Measurements from ENCODE around the gene TAS1R1. TPM values are rescaled to one million over a fixed set of nuclear protein-coding genes. Genes with fewer than 3 reads are reported as not detected.

TAS1R1 gene
- total and polyA plus RNA-seq, 3 experiments from 2014 or later, result not detected

- Mint-ChIP-seq H3K9me3 (no peaks in the 10 kb centered on the region), H3K36me3 (no peaks in the 10 kb centered on the region), H3K4me3 (no peak overlapping the region), H3K4me1 (no peaks in the 10 kb centered on the region), H3K27ac (peak overlapping the region in 1 of 8 donors; percentile 11), H3K27me3 (no peaks in the 10 kb centered on the region)
- POLR2A ChIA-PET, result no interaction called here
- Histone ChIP-seq H3K27me3 (ENCODE audit: insufficient read depth, low read length, poor library complexity, severe bottlenecking) (no peaks in the 10 kb centered on the region), H3K4me1 (ENCODE audit: insufficient read depth, low read length) (no peaks in the 10 kb centered on the region), H3K4me3 (ENCODE audit: low read length) (no peak overlapping the region), H3K27ac (ENCODE audit: low read depth, low read length) (no peak overlapping the region), H3K9me3 (ENCODE audit: low read length) (no peaks in the 10 kb centered on the region), H3K36me3 (ENCODE audit: insufficient read depth, low read length) (no peaks in the 10 kb centered on the region)
- CTCF ChIA-PET, result no interaction called here
- peak in 1 of 5 donors; percentile 9 for DNase-seq
These were observed 39.3 kb upstream of the TAS1R1 start for GRCh38 chr1:6515771-6516170.

- no peaks in the 10 kb centered on the region for H3K27me3 ChIP-seq (ENCODE audit: insufficient read depth, low read length, poor library complexity, severe bottlenecking)
- H3K4me1 Mint-ChIP-seq, result no peaks in the 10 kb centered on the region
- no peak overlapping the region for H3K27ac Mint-ChIP-seq
- no peaks in the 10 kb centered on the region for H3K9me3 ChIP-seq (ENCODE audit: low read length)
- no peaks in the 10 kb centered on the region for H3K9me3 Mint-ChIP-seq
- H3K36me3 ChIP-seq (ENCODE audit: insufficient read depth, low read length), result no peaks in the 10 kb centered on the region
- H3K36me3 Mint-ChIP-seq, result no peaks in the 10 kb centered on the region
- ChIA-PET POLR2A (no interaction called here), CTCF (no interaction called here)
- no peaks in the 10 kb centered on the region for H3K4me1 ChIP-seq (ENCODE audit: insufficient read depth, low read length)
- DNase-seq, result no peak
- H3K27me3 Mint-ChIP-seq, result no peaks in the 10 kb centered on the region
- no peak overlapping the region for H3K4me3 Mint-ChIP-seq
- no peak overlapping the region for H3K4me3 ChIP-seq (ENCODE audit: low read length)
- H3K27ac ChIP-seq (ENCODE audit: low read depth, low read length), result no peak overlapping the region
These were observed 37.7 kb upstream of the TAS1R1 start for GRCh38 chr1:6517435-6517851.

DNA sequence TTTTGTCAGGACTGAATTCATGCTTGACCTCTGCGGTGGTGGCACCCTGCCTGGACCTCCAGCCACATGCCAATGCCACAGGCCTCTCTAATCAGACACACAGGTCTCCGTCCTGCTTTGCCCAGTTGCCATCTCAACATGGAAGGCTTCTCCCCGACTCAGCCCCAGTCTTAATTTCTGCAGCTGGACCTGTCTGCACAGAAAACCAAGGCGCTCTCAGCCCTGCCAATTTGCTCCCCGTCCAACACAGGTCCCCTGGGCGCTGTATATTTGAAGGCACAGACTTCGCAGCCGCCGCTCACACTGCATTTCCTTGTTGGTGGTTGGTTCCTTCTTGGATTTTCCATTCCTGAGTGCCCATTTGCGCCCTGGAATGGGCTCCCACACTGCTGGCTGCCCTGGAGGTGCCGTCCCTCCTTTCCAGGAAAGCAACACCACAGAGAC, 35.6 kb upstream of the TAS1R1 start:
- no peak for DNase-seq
- H3K4me1 Mint-ChIP-seq, result peaks cover 0 to 5% (median 0%) of the 10 kb centered on the region in 3 donors
- Histone ChIP-seq H3K27ac (ENCODE audit: low read depth, low read length) (no peak overlapping the region), H3K9me3 (ENCODE audit: low read length) (no peaks in the 10 kb centered on the region), H3K27me3 (ENCODE audit: insufficient read depth, low read length, poor library complexity, severe bottlenecking) (no peaks in the 10 kb centered on the region), H3K36me3 (ENCODE audit: insufficient read depth, low read length) (peaks cover 9% of the 10 kb centered on the region), H3K4me3 (ENCODE audit: low read length) (no peak overlapping the region), H3K4me1 (ENCODE audit: insufficient read depth, low read length) (no peaks in the 10 kb centered on the region)
- peaks cover 0 to 9% (median 0%) of the 10 kb centered on the region in 3 donors for H3K36me3 Mint-ChIP-seq
- H3K9me3 Mint-ChIP-seq, result no peaks in the 10 kb centered on the region
- ChIA-PET POLR2A (no interaction called here), CTCF (no interaction called here)
- H3K4me3 Mint-ChIP-seq, result no peak overlapping the region
- H3K27me3 Mint-ChIP-seq, result no peaks in the 10 kb centered on the region
- no peak overlapping the region for H3K27ac Mint-ChIP-seq

- ChIA-PET CTCF (no interaction called here), POLR2A (no interaction called here)
- Mint-ChIP-seq H3K27ac (peak overlapping the region in 1 of 8 donors; percentile 74), H3K9me3 (no peaks in the 10 kb centered on the region), H3K27me3 (no peaks in the 10 kb centered on the region), H3K4me3 (no peak overlapping the region), H3K4me1 (peaks cover 0 to 5% (median 0%) of the 10 kb centered on the region in 3 donors), H3K36me3 (peaks cover 0 to 12% (median 0%) of the 10 kb centered on the region in 3 donors)
- no peak for DNase-seq
- Histone ChIP-seq H3K4me3 (ENCODE audit: low read length) (no peak overlapping the region), H3K27me3 (ENCODE audit: insufficient read depth, low read length, poor library complexity, severe bottlenecking) (no peaks in the 10 kb centered on the region), H3K4me1 (ENCODE audit: insufficient read depth, low read length) (no peaks in the 10 kb centered on the region), H3K27ac (ENCODE audit: low read depth, low read length) (no peak overlapping the region), H3K9me3 (ENCODE audit: low read length) (no peaks in the 10 kb centered on the region), H3K36me3 (ENCODE audit: insufficient read depth, low read length) (peaks cover 10% of the 10 kb centered on the region)
These were observed 35.0 kb upstream of the TAS1R1 start for GRCh38 chr1:6519935-6520671.

- Mint-ChIP-seq H3K27me3 (no peaks in the 10 kb centered on the region), H3K4me3 (peak overlapping the region in 1 of 7 donors; percentile 46), H3K4me1 (peaks cover 0 to 5% (median 0%) of the 10 kb centered on the region in 3 donors), H3K27ac (peak overlapping the region in 7 of 8 donors; percentile 12 to 61 (median 36)), H3K36me3 (peaks cover 0 to 26% (median 4%) of the 10 kb centered on the region in 3 donors), H3K9me3 (no peaks in the 10 kb centered on the region)
- POLR2A ChIA-PET, result no interaction called here
- Histone ChIP-seq H3K9me3 (ENCODE audit: low read length) (no peaks in the 10 kb centered on the region), H3K27me3 (ENCODE audit: insufficient read depth, low read length, poor library complexity, severe bottlenecking) (no peaks in the 10 kb centered on the region), H3K27ac (ENCODE audit: low read depth, low read length) (no peak overlapping the region), H3K36me3 (ENCODE audit: insufficient read depth, low read length) (peaks cover 24% of the 10 kb centered on the region), H3K4me3 (ENCODE audit: low read length) (no peak overlapping the region), H3K4me1 (ENCODE audit: insufficient read depth, low read length) (no peaks in the 10 kb centered on the region)
- no peak for DNase-seq
- CTCF ChIA-PET, result interaction anchor here (1.2 kb wide), 1 partner anchor 14 kb away, joined by 3 read pairs; no protein-coding TSS in a partner anchor
These were observed 33.6 kb upstream of the TAS1R1 start for GRCh38 chr1:6521536-6521935.

DNA sequence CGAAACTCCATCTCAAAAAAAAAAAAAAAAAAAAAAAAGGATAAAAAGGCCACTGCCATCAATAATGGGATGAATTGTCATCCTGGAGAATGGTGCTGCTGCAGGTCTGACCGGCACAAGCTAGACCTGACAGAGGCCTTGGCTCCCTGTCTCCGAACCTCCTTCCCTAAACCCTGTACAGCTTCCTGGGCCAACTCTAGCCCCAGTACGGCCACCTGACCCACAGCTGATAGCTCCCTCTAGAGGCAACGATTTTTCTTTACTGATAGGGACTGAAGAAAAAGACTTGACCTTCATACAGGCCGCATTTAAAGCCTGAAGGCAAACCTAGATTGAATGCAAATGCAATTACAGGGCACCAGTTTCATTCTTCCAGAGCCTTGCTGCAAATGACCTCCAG, 31.5 kb upstream of the TAS1R1 start:
- Histone ChIP-seq H3K9me3 (ENCODE audit: low read length) (no peaks in the 10 kb centered on the region), H3K36me3 (ENCODE audit: insufficient read depth, low read length) (peaks cover 32% of the 10 kb centered on the region), H3K27ac (ENCODE audit: low read depth, low read length) (no peak overlapping the region), H3K4me1 (ENCODE audit: insufficient read depth, low read length) (no peaks in the 10 kb centered on the region), H3K4me3 (ENCODE audit: low read length) (no peak overlapping the region), H3K27me3 (ENCODE audit: insufficient read depth, low read length, poor library complexity, severe bottlenecking) (no peaks in the 10 kb centered on the region)
- H3K36me3 Mint-ChIP-seq, result peaks cover 0 to 46% (median 11%) of the 10 kb centered on the region in 3 donors
- POLR2A ChIA-PET, result no interaction called here
- H3K4me1 Mint-ChIP-seq, result peaks cover 0 to 5% (median 0%) of the 10 kb centered on the region in 3 donors
- CTCF ChIA-PET, result interaction anchor here (0.9 to 1.2 kb wide), 5 partner anchors 33 to 100 kb away, joined by 3 to 4 read pairs (median 3); no protein-coding TSS in a partner anchor
- no peak overlapping the region for H3K4me3 Mint-ChIP-seq
- no peaks in the 10 kb centered on the region for H3K9me3 Mint-ChIP-seq
- H3K27me3 Mint-ChIP-seq, result no peaks in the 10 kb centered on the region
- H3K27ac Mint-ChIP-seq, result peak overlapping the region in 5 of 8 donors; percentile 14 to 68 (median 36)
- DNase-seq, result no peak

DNA sequence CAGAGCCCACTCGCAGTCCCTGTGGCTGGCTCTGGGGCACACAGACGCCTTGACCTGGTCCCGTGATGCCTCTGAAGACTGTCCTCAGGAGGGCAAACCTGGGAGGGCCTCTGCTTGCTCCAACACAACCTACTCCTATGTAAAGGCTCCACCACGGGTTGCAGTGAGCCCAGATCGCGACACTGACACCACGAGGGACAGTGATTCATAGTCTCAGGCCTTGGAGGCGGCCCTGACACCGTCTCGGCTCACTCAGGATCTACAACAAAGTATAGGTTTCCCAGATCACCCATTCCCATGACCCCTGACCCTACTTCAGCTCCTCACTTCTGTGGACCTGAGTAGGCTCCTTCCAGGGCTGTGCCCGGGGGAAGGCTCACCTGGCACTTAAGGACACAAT, 28.8 kb upstream of the TAS1R1 start:
- no peak for DNase-seq
- Mint-ChIP-seq H3K27me3 (no peaks in the 10 kb centered on the region), H3K36me3 (peaks cover 0 to 62% (median 11%) of the 10 kb centered on the region in 3 donors), H3K4me3 (no peak overlapping the region), H3K9me3 (no peaks in the 10 kb centered on the region), H3K27ac (no peak overlapping the region), H3K4me1 (peaks cover 0 to 5% (median 0%) of the 10 kb centered on the region in 3 donors)
- Histone ChIP-seq H3K4me1 (ENCODE audit: insufficient read depth, low read length) (no peaks in the 10 kb centered on the region), H3K27ac (ENCODE audit: low read depth, low read length) (no peak overlapping the region), H3K27me3 (ENCODE audit: insufficient read depth, low read length, poor library complexity, severe bottlenecking) (no peaks in the 10 kb centered on the region), H3K4me3 (ENCODE audit: low read length) (no peak overlapping the region), H3K9me3 (ENCODE audit: low read length) (no peaks in the 10 kb centered on the region), H3K36me3 (ENCODE audit: insufficient read depth, low read length) (peaks cover 46% of the 10 kb centered on the region)
- CTCF ChIA-PET, result interaction anchor here (1.2 kb wide), 1 partner anchor 9 kb away, joined by 4 read pairs; no protein-coding TSS in a partner anchor
- POLR2A ChIA-PET, result no interaction called here

GRCh38 chr1:6528492-6528891, 26.6 kb upstream of the TAS1R1 start:
- H3K27ac ChIP-seq (ENCODE audit: low read depth, low read length), result no peak overlapping the region
- peaks cover 6 to 83% (median 22%) of the 10 kb centered on the region in 3 donors for H3K36me3 Mint-ChIP-seq
- H3K4me1 Mint-ChIP-seq, result peaks cover 0 to 5% (median 0%) of the 10 kb centered on the region in 3 donors
- no peaks in the 10 kb centered on the region for H3K27me3 ChIP-seq (ENCODE audit: insufficient read depth, low read length, poor library complexity, severe bottlenecking)
- no peak overlapping the region for H3K4me3 Mint-ChIP-seq
- no peaks in the 10 kb centered on the region for H3K4me1 ChIP-seq (ENCODE audit: insufficient read depth, low read length)
- ChIA-PET POLR2A (no interaction called here), CTCF (no interaction called here)
- no peak for DNase-seq
- no peaks in the 10 kb centered on the region for H3K9me3 ChIP-seq (ENCODE audit: low read length)
- H3K4me3 ChIP-seq (ENCODE audit: low read length), result no peak overlapping the region
- H3K27ac Mint-ChIP-seq, result no peak overlapping the region
- no peaks in the 10 kb centered on the region for H3K27me3 Mint-ChIP-seq
- H3K36me3 ChIP-seq (ENCODE audit: insufficient read depth, low read length), result peaks cover 67% of the 10 kb centered on the region
- no peaks in the 10 kb centered on the region for H3K9me3 Mint-ChIP-seq
